ENCODE results near the gene POU6F2. TPM values are rescaled to one million over a fixed set of nuclear protein-coding genes. Genes with fewer than 3 reads are reported as not detected.

POU6F2 gene
- total and polyA plus RNA-seq, 2 donors (not counting 1 experiment from before 2014, with no cell fraction given) = under 0.01 TPM; not detected in 1

GRCh38 chr7:39432368-39432767 is 454.7 kb downstream of the POU6F2 start:
- Histone ChIP-seq H3K79me2 (ENCODE audit: control insufficient read depth, insufficient read depth, low read length) (no peaks in the 10 kb centered on the region), H3K27ac (ENCODE audit: insufficient read depth, low read length) (no peak overlapping the region), H3K4me1 (ENCODE audit: control insufficient read depth, extremely low read depth, insufficient read depth, low read length) (no peaks in the 10 kb centered on the region), H3K27me3 (ENCODE audit: control insufficient read depth, insufficient read depth, low read length) (no peaks in the 10 kb centered on the region), H3K9me3 (ENCODE audit: control insufficient read depth, insufficient read depth, low read depth, low read length) (no peaks in the 10 kb centered on the region), H3K36me3 (ENCODE audit: control insufficient read depth, insufficient read depth, low read length) (no peaks in the 10 kb centered on the region), H2AFZ (ENCODE audit: low read length) (no peak overlapping the region), H4K20me1 (ENCODE audit: control insufficient read depth, extremely low read depth, insufficient read depth, low read length) (no peaks in the 10 kb centered on the region), H3K4me2 (ENCODE audit: extremely low read depth, insufficient read depth, low read length) (no peak overlapping the region), H3K4me3 (replicated peaks in 1 of 4; ENCODE audit: control extremely low read depth in 1 of 4, insufficient read depth in 1 of 4, low read depth in 3 of 4, low read length in 4 of 4) (no peak overlapping the region), H3K9ac (ENCODE audit: insufficient read depth, low read length) (no peak overlapping the region)
- no peak for TF ChIP-seq EZH2 (IDR thresholded peaks at IDR 0.05; ENCODE audit: low read length, missing control alignments)
- TF ChIP-seq CTCF (conservative IDR thresholded peaks at IDR 0.05 in 1 of 2, IDR thresholded peaks at IDR 0.05 in 1 of 2; ENCODE audit: low read depth in 1 of 2, low read length in 2 of 2) = no peak
- DNase-seq (ENCODE audit: low read depth in 2 of 2) = no peak

- H2AFZ ChIP-seq (ENCODE audit: low read length) = no peak overlapping the region
These were observed 455.2 kb downstream of the POU6F2 start for GRCh38 chr7:39432807-39433416.

GRCh38 chr7:39433550-39433949 is 455.8 kb downstream of the POU6F2 start:
- no peaks in the 10 kb centered on the region for H4K20me1 ChIP-seq (ENCODE audit: control insufficient read depth, extremely low read depth, insufficient read depth, low read length)
- H3K27me3 ChIP-seq (ENCODE audit: control insufficient read depth, insufficient read depth, low read length) = no peaks in the 10 kb centered on the region
- no peak overlapping the region for H2AFZ ChIP-seq (ENCODE audit: low read length)
- H3K4me1 ChIP-seq (ENCODE audit: control insufficient read depth, extremely low read depth, insufficient read depth, low read length) = no peaks in the 10 kb centered on the region
- DNase-seq (ENCODE audit: low read depth in 2 of 2) = no peak
- no peak overlapping the region for H3K27ac ChIP-seq (ENCODE audit: insufficient read depth, low read length)
- no peak overlapping the region for H3K9ac ChIP-seq (ENCODE audit: insufficient read depth, low read length)
- TF ChIP-seq CTCF (conservative IDR thresholded peaks at IDR 0.05 in 1 of 2, IDR thresholded peaks at IDR 0.05 in 1 of 2; ENCODE audit: low read depth in 1 of 2, low read length in 2 of 2) (no peak), EZH2 (IDR thresholded peaks at IDR 0.05; ENCODE audit: low read length, missing control alignments) (no peak)
- no peaks in the 10 kb centered on the region for H3K9me3 ChIP-seq (ENCODE audit: control insufficient read depth, insufficient read depth, low read depth, low read length)
- no peak overlapping the region for H3K4me3 ChIP-seq (replicated peaks in 1 of 4; ENCODE audit: control extremely low read depth in 1 of 4, insufficient read depth in 1 of 4, low read depth in 3 of 4, low read length in 4 of 4)
- H3K4me2 ChIP-seq (ENCODE audit: extremely low read depth, insufficient read depth, low read length) = no peak overlapping the region
- no peaks in the 10 kb centered on the region for H3K36me3 ChIP-seq (ENCODE audit: control insufficient read depth, insufficient read depth, low read length)
- no peaks in the 10 kb centered on the region for H3K79me2 ChIP-seq (ENCODE audit: control insufficient read depth, insufficient read depth, low read length)

More at GRCh38 chr7:39432807-39433416, 455.2 kb downstream of the POU6F2 start:
- Histone ChIP-seq H3K4me2 (ENCODE audit: extremely low read depth, insufficient read depth, low read length) (no peak overlapping the region), H3K9me3 (ENCODE audit: control insufficient read depth, insufficient read depth, low read depth, low read length) (no peaks in the 10 kb centered on the region), H3K4me1 (ENCODE audit: control insufficient read depth, extremely low read depth, insufficient read depth, low read length) (no peaks in the 10 kb centered on the region), H3K27ac (ENCODE audit: insufficient read depth, low read length) (no peak overlapping the region), H3K4me3 (replicated peaks in 1 of 4; ENCODE audit: control extremely low read depth in 1 of 4, insufficient read depth in 1 of 4, low read depth in 3 of 4, low read length in 4 of 4) (no peak overlapping the region), H3K27me3 (ENCODE audit: control insufficient read depth, insufficient read depth, low read length) (no peaks in the 10 kb centered on the region), H3K79me2 (ENCODE audit: control insufficient read depth, insufficient read depth, low read length) (no peaks in the 10 kb centered on the region), H3K36me3 (ENCODE audit: control insufficient read depth, insufficient read depth, low read length) (no peaks in the 10 kb centered on the region), H4K20me1 (ENCODE audit: control insufficient read depth, extremely low read depth, insufficient read depth, low read length) (no peaks in the 10 kb centered on the region), H3K9ac (ENCODE audit: insufficient read depth, low read length) (no peak overlapping the region)
- no peak for TF ChIP-seq EZH2 (IDR thresholded peaks at IDR 0.05; ENCODE audit: low read length, missing control alignments)
- TF ChIP-seq CTCF (conservative IDR thresholded peaks at IDR 0.05 in 1 of 2, IDR thresholded peaks at IDR 0.05 in 1 of 2; ENCODE audit: low read depth in 1 of 2, low read length in 2 of 2) = no peak
- no peak for DNase-seq (ENCODE audit: low read depth in 2 of 2)

Data from fibroblast of lung (primary cell).